ENCODE data around the gene RNPC3. TPM values are rescaled to one million over a fixed set of nuclear protein-coding genes. Genes with fewer than 3 reads are reported as not detected.
A peak's percentile ranks its signal among the peaks of the same experiment; 100 is the strongest.

Gene RNPC3
- total RNA-seq, 1 donor from 2014 or later, result 18.9 TPM

GRCh38 chr1:103497404-103497803 lies 28.1 kb upstream of the RNPC3 start:
- Mint-ChIP-seq H3K4me3 (no peak overlapping the region), H3K36me3 (ENCODE audit: low read depth) (no peaks in the 10 kb centered on the region), H3K27me3 (ENCODE audit: low read depth) (no peaks in the 10 kb centered on the region), H3K4me1 (no peaks in the 10 kb centered on the region), H3K27ac (ENCODE audit: unreplicated experiment) (no peak overlapping the region), H3K9me3 (no peaks in the 10 kb centered on the region)
- DNase-seq (ENCODE audit: low read depth, low spot score), result no peak
- no peak for TF ChIP-seq CTCF (conservative IDR thresholded peaks at IDR 0.05)

- Mint-ChIP-seq H3K9me3 (peaks cover 11% of the 10 kb centered on the region), H3K36me3 (ENCODE audit: low read depth) (peaks cover 10% of the 10 kb centered on the region), H3K27ac (ENCODE audit: unreplicated experiment) (no peak overlapping the region), H3K4me1 (no peaks in the 10 kb centered on the region), H3K4me3 (no peak overlapping the region), H3K27me3 (ENCODE audit: low read depth) (no peaks in the 10 kb centered on the region)
- TF ChIP-seq CTCF (conservative IDR thresholded peaks at IDR 0.05), result no peak
- DNase-seq (ENCODE audit: low read depth, low spot score), result no peak
These were observed 16.2 kb upstream of the RNPC3 start for GRCh38 chr1:103509250-103509649.

GRCh38 chr1:103513711-103514110 lies 11.8 kb upstream of the RNPC3 start:
- Mint-ChIP-seq H3K4me3 (no peak overlapping the region), H3K4me1 (no peaks in the 10 kb centered on the region), H3K27me3 (ENCODE audit: low read depth) (no peaks in the 10 kb centered on the region), H3K36me3 (ENCODE audit: low read depth) (peaks cover 10% of the 10 kb centered on the region), H3K9me3 (peaks cover 11% of the 10 kb centered on the region), H3K27ac (ENCODE audit: unreplicated experiment) (no peak overlapping the region)
- TF ChIP-seq CTCF (conservative IDR thresholded peaks at IDR 0.05), result no peak
- DNase-seq (ENCODE audit: low read depth, low spot score), result no peak

GRCh38 chr1:103514920-103515503 lies 10.5 kb upstream of the RNPC3 start:
- no peaks in the 10 kb centered on the region for H3K27me3 Mint-ChIP-seq (ENCODE audit: low read depth)
- TF ChIP-seq CTCF (conservative IDR thresholded peaks at IDR 0.05), result peak; percentile 87
- no peak for DNase-seq (ENCODE audit: low read depth, low spot score)
- H3K27ac Mint-ChIP-seq (ENCODE audit: unreplicated experiment), result no peak overlapping the region
- no peaks in the 10 kb centered on the region for H3K4me1 Mint-ChIP-seq
- H3K36me3 Mint-ChIP-seq (ENCODE audit: low read depth), result peaks cover 10% of the 10 kb centered on the region
- no peak overlapping the region for H3K4me3 Mint-ChIP-seq
- peaks cover 11% of the 10 kb centered on the region for H3K9me3 Mint-ChIP-seq

- peaks cover 3% of the 10 kb centered on the region for H3K36me3 Mint-ChIP-seq (ENCODE audit: low read depth)
- no peaks in the 10 kb centered on the region for H3K27me3 Mint-ChIP-seq (ENCODE audit: low read depth)
- no peaks in the 10 kb centered on the region for H3K4me1 Mint-ChIP-seq
- peaks cover 4% of the 10 kb centered on the region for H3K9me3 Mint-ChIP-seq
- no peak overlapping the region for H3K27ac Mint-ChIP-seq (ENCODE audit: unreplicated experiment)
- no peak for DNase-seq (ENCODE audit: low read depth, low spot score)
- no peak overlapping the region for H3K4me3 Mint-ChIP-seq
- no peak for TF ChIP-seq CTCF (conservative IDR thresholded peaks at IDR 0.05)
These were observed 9.2 kb upstream of the RNPC3 start for GRCh38 chr1:103516283-103516682.

All from neural crest cell (in vitro differentiated cells).